LHCN-M2 (cell line): ENCODE data around the gene KLHL20. TPM values are rescaled to one million over a fixed set of nuclear protein-coding genes. Genes with fewer than 3 reads are reported as not detected.
"Not testable (repeated sequence)": the region's sequence is repeated elsewhere in the genome, so short reads cannot be mapped to it uniquely, and the experiment has no call there.

ENCODE experiments used
- DNase-seq: peaks from one replicate; pipeline ENCODE4 v3.0.0-alpha.2; 2012; ENCODE audit warnings: low read depth
- polyA plus RNA-seq: library from polyadenylated mRNA; unstranded; fragments of >200 nt; gene quantifications from one replicate; pipeline ENCODE4 v1.2.1, GENCODE V29; 2012; ENCODE audit warnings: missing spikeins
- total RNA-seq: library from RNA; depleted of rRNA; stranded (reverse); fragments of >200 nt; gene quantifications from 2 replicates; pipeline ENCODE4 v1.2.3, GENCODE V29; 2014; rRNA removed

KLHL20 gene
- total RNA-seq: 32.8 and 33.0 TPM in 2 replicates
- polyA plus RNA-seq: 9.9 TPM

GRCh38 chr1:173714759-173715537 is at the start of gene KLHL20:
Gene KLHL20, plus strand, starts transcription at chr1:173714981. Its CDS starts 1,063 bp downstream, at chr1:173716044.
- peak; percentile 89 for DNase-seq

- DNase-seq: peak; percentile 71
Observed at GRCh38 chr1:173666646-173667045, 48.1 kb upstream of the KLHL20 start.

GRCh38 chr1:173669491-173669941 is 45.3 kb upstream of the KLHL20 start, which contains the start of gene ANKRD45:
Gene ANKRD45, minus strand, starts transcription at chr1:173669851. Its CDS starts 10,433 bp downstream, at chr1:173659418.
- peak; percentile 40 for DNase-seq

GRCh38 chr1:173674496-173674895 is 40.3 kb upstream of the KLHL20 start:
- not testable (repeated sequence) for DNase-seq

- DNase-seq: not testable (repeated sequence)
Observed at GRCh38 chr1:173680152-173680551, 34.6 kb upstream of the KLHL20 start.

- no peak for DNase-seq
Observed at GRCh38 chr1:173682184-173682583, 32.6 kb upstream of the KLHL20 start.

- DNase-seq: not testable (repeated sequence)
Observed at GRCh38 chr1:173683838-173684237, 30.9 kb upstream of the KLHL20 start.

- DNase-seq: not testable (repeated sequence)
Observed at GRCh38 chr1:173685121-173685520, 29.7 kb upstream of the KLHL20 start.

GRCh38 chr1:173688300-173688699 is 26.5 kb upstream of the KLHL20 start:
- DNase-seq: no peak

GRCh38 chr1:173693238-173693637 is 21.5 kb upstream of the KLHL20 start:
- DNase-seq: no peak

- not testable (repeated sequence) for DNase-seq
Observed at GRCh38 chr1:173701299-173701698, 13.5 kb upstream of the KLHL20 start.

- DNase-seq: no peak
Observed at GRCh38 chr1:173702736-173703135, 12.0 kb upstream of the KLHL20 start.

- no peak for DNase-seq
Observed at GRCh38 chr1:173705117-173705516, 9.7 kb upstream of the KLHL20 start.

- DNase-seq: no peak
Observed at GRCh38 chr1:173708787-173709186, 6.0 kb upstream of the KLHL20 start.

GRCh38 chr1:173714441-173714758 is 381 bp upstream of the KLHL20 start:
- DNase-seq: no peak

GRCh38 chr1:173715538-173715844 is 710 bp downstream of the KLHL20 start:
- no peak for DNase-seq

- no peak for DNase-seq
Observed at GRCh38 chr1:173717238-173717637, 2.5 kb downstream of the KLHL20 start.

GRCh38 chr1:173731331-173731730 is 16.6 kb downstream of the KLHL20 start:
- not testable (repeated sequence) for DNase-seq

- DNase-seq: no peak
Observed at GRCh38 chr1:173733912-173734311, 19.1 kb downstream of the KLHL20 start.

GRCh38 chr1:173736104-173736503 is 21.3 kb downstream of the KLHL20 start:
- not testable (repeated sequence) for DNase-seq

GRCh38 chr1:173742203-173742886 is 27.6 kb downstream of the KLHL20 start:
- no peak for DNase-seq

GRCh38 chr1:173744651-173745050 is 29.9 kb downstream of the KLHL20 start:
- no peak for DNase-seq

GRCh38 chr1:173749137-173749536 is 34.4 kb downstream of the KLHL20 start:
- no peak for DNase-seq
